ENCODE results near the gene GPR32.

- no peak for TF ChIP-seq CTCF (IDR thresholded peaks at IDR 0.05; ENCODE audit: control extremely low read depth in 1 of 3, insufficient read depth in 1 of 3, low read depth in 1 of 3, low read length in 3 of 3)
- TF ChIP-seq POLR2AphosphoS5 (IDR thresholded peaks at IDR 0.05; ENCODE audit: low read depth, low read length) = peak; percentile 29; the same call in 1 of the 2 replicates
- TF ChIP-seq GABPA (IDR thresholded peaks at IDR 0.05; ENCODE audit: borderline replicate concordance, insufficient read depth, low read length) = no peak
- 0 out of 2 replicates have a peak, but pooled peaks have one; percentile 12 for TF ChIP-seq E2F6 (IDR thresholded peaks at IDR 0.05)
- TF ChIP-seq TAF1 (IDR thresholded peaks at IDR 0.05; ENCODE audit: low read depth, low read length) = peak; percentile 57
- no peak for TF ChIP-seq JUN (IDR thresholded peaks at IDR 0.05; ENCODE audit: low read depth, low read length)
- TF ChIP-seq KDM1A (IDR thresholded peaks at IDR 0.05; ENCODE audit: borderline replicate concordance, low read length) = no peak
- TF ChIP-seq RBBP5 (IDR thresholded peaks at IDR 0.05; ENCODE audit: borderline replicate concordance, low read depth, low read length) = no peak
- no peak for TF ChIP-seq FOSL1 (IDR thresholded peaks at IDR 0.05; ENCODE audit: insufficient read depth, low read depth, low read length)
Measured at GRCh38 chr19:50817941-50818858, 47.9 kb downstream of the GPR32 start.
